GM19463 (cell line): ENCODE measurements around the gene AP3D1.
"Not testable (repeated sequence)": the region's sequence is repeated elsewhere in the genome, so short reads cannot be mapped to it uniquely, and the experiment has no call there.

Source experiments
- ATAC-seq: cut with Tn5 transposase; IDR thresholded peaks from one replicate; pipeline ENCODE4 v1.9.1; 2021; ENCODE audit warnings: mild to moderate bottlenecking, moderate library complexity; ENCODE audit not compliant: unreplicated experiment

Gene AP3D1

GRCh38 chr19:2091926-2092525 lies 59.3 kb downstream of the AP3D1 start:
- not testable (repeated sequence) for ATAC-seq

GRCh38 chr19:2089727-2090053 lies 61.7 kb downstream of the AP3D1 start:
- no peak for ATAC-seq

GRCh38 chr19:2089001-2089711 lies 62.2 kb downstream of the AP3D1 start:
- no peak for ATAC-seq

DNA sequence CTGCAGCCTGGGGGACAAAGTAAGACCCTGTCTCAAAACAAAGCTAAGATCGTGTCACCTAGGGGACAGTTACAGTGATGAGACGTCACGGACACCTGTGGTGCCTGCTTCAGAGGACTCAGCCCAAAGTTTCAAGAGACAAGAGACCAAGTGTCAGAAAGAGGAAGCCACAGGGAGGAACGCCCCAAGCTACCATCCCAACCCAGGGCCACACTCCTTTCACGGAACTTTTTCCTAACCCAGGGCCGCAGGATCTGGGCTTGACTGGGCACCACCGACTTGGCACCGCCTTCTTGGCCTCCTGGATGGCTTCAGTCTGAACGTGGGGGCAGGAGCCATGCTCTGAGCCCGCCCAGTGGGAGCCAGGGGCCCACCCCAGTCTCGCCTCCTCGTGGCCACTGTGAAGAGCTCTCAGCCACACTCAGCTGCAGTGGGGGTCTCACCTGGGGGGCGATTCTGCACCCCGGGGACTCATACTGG lies 63.7 kb downstream of the AP3D1 start:
- ATAC-seq, result no peak

GRCh38 chr19:2086695-2087620 lies 64.4 kb downstream of the AP3D1 start:
- ATAC-seq, result not testable (repeated sequence)

- no peak for ATAC-seq
These were observed 66.2 kb downstream of the AP3D1 start for GRCh38 chr19:2084993-2085720.

GRCh38 chr19:2083174-2083854 lies 68.1 kb downstream of the AP3D1 start:
- no peak for ATAC-seq

- no peak for ATAC-seq
These were observed 69.2 kb downstream of the AP3D1 start for GRCh38 chr19:2081873-2082810.

GRCh38 chr19:2080336-2080988 lies 70.9 kb downstream of the AP3D1 start:
- ATAC-seq, result no peak

DNA sequence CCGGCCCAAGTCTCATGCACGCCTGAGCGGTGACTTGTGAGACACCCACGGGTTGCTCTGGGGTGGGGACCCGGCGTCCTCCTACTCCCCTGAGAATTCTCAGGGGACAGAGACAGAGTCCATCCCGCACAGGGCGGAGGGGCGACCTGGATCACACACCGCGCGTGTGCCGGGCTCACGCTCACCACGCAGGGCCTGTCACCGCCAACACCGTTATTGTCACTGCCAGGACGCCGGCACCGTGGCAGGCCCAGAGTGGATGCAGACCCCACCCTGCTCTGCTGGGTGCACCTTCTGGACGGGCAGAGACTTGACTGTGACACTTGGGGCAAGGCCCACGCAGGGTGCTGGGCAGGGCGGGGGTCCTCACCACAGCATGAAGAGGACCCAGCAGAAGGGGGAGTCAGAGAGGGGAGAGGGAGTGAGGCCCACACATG lies 71.5 kb downstream of the AP3D1 start:
- ATAC-seq, result no peak

DNA sequence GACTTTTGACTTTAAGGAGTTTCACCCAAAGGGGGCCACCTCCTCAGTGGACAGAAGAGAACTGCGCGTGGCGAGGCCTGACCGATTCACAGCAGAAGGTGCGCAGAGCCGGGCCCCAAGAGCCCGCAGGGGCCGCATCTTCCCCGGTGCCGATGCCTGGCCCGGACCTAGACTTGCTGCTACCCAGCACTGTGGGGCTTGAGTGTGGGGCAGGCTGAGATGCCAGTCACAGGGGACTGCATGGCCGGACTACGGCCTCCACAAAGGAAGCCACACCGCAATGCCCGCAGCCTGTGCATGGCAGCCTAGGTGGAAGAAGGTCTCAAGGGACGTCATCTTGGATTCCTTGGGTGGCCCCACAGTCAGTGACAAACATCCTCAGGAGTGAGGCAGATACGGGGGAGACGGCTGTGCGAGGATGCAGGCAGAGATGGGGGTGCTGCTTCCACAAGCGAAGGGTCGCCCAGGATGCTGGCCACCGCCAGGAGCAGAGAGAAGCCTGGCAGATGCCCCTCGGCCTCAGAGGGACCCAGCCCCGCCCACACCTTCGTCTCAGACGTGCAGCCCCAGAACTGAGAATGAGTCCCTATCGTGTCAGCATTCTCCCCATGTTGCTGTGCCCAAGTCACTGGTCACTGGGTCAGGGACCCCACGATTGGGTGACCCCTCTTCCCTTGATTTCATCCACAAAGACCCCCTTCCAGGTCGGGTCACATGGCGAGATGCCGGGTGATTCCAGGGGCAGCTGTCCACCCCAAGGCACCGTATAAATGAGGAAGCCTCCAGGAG lies 72.1 kb downstream of the AP3D1 start:
- no peak for ATAC-seq

- ATAC-seq, result no peak
These were observed 73.3 kb downstream of the AP3D1 start for GRCh38 chr19:2077833-2078619.

GRCh38 chr19:2077398-2077797 lies 74.0 kb downstream of the AP3D1 start:
- no peak for ATAC-seq

- ATAC-seq, result no peak
These were observed 74.8 kb downstream of the AP3D1 start for GRCh38 chr19:2076526-2076944.

GRCh38 chr19:2072757-2073551 lies 78.4 kb downstream of the AP3D1 start:
- no peak for ATAC-seq

DNA sequence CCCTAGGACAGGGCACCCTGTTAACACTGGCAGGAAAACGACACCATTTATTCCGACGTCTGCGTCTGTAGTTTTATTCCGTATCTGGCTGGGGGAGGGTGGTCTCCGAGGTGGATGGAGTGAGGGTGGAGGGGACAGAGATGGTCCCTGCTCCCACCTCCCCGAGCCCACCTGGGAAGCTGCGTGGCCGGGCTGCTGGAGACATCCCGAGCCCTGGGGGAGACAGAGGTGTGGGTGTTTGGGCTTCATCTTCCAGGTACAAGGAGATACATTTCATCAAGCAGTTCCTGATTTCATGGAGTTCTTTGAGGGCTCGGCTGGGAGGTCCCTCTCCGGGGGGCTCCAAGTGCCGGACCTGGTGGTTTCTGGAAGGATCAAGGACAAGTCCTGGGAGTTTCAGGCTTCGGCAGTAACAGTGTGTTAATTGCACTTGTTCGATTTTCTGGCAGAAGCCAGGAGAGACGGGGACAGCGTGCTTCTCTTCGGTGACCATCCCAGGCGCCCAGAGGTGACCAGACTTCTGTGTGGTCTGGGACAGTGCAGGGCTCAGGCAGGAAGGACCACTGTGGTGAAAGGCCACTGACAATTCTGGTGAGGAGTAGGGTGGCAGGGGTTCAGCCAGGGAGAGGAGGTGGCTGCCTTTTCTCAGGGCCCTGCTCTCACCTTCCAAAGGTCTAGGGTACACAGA lies 80.2 kb downstream of the AP3D1 start:
- ATAC-seq, result no peak
